HG03196 (cell line): ENCODE data around the gene NPPC.
"Not testable (repeated sequence)": the region's sequence is repeated elsewhere in the genome, so short reads cannot be mapped to it uniquely, and the experiment has no call there.

ENCODE experiments used
- ATAC-seq: cut with Tn5 transposase; IDR thresholded peaks from one replicate; pipeline ENCODE4 v1.9.1; 2021; ENCODE audit not compliant: unreplicated experiment

The NPPC gene

DNA sequence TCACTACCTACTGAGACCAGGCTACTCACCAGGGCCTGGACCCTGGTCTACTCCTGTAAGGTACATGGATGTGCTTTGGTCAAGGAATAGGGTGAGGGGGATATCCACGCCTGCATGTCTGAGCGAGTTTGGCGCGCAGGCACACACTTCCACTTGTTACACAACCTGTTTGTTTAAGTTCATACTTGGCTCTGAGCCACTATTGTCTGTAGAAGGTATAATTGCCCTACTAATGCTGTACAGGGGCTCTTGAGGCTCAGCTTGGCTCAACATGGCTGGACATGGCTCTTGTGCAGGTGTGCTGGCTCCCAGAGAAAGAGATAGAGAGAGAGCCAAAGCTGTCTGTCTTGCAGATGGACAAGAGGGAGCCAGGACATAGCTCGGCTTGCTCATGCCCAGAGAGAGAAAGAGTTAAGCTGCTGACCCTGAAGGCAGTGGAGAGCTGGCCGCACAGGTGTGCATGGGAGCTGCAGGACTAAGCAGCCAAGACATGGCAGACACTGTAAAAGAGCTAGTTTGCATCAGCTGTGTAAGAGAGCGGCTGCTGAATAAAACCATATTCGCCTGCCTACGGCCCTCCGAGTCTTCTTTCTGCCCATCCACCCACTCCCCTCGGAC lies 35.2 kb downstream of the NPPC start:
- ATAC-seq: no peak

DNA sequence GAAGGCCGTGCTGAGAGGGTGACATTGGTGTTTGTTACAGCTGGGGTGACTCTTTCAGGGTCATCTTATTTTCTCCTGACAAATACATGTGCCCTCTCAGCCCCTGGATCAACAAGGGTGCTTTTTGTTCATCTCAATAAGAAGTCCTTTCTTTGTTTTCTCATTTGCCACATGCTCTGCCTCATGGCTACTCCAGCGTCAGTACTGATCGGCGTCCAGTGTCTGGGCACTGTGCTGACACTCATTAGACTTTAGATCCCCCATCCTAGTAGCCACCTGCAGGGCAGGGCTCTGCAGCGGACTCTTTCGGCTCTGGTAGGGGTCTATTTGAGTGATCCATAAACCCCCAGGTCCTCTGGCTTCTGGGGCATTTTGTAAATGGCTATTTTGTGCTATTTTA lies 38.4 kb downstream of the NPPC start:
- no peak for ATAC-seq

GRCh38 chr2:231886071-231886681 lies 40.0 kb downstream of the NPPC start:
- no peak for ATAC-seq

GRCh38 chr2:231884438-231885140 lies 41.6 kb downstream of the NPPC start:
- ATAC-seq: no peak

DNA sequence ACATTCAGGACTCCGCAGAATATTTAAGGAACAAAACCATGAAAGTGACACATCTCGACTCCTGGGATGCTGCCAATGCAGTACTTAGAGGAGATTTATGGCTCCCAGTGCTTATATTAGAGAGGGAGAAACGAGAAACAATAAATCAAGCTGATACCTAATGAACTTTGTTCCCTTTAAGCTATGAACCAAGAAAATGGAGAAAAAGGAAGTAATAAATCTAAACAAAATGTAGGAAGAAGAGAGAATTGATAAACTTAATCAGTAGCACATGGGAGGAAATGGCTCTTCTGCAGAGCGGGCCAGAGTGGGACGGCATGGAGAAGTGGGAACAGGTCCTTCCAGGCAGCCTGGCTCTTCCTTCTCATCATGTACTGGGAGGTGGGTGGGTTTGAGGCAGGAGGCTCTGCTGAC lies 42.7 kb downstream of the NPPC start:
- no peak for ATAC-seq

DNA sequence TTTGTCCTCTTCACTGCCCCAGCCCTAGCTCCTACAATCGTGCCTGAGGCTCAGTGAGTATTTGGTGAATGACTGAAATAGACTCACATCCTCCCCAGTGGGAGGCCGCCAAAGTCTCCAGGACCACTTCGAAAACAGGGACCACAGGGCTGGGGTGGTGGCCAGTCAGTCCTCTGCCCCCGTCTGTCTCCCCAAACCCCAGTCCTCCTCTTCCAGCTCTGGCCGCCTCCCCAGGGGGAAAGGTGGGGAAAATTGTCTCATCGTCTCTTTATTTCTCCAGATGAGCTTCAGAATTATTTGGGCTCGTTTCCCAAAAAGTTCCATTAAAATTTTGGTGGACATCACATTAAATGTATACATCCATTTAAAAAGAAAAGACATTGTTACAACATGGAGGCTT lies 43.5 kb downstream of the NPPC start:
- ATAC-seq: no peak

DNA sequence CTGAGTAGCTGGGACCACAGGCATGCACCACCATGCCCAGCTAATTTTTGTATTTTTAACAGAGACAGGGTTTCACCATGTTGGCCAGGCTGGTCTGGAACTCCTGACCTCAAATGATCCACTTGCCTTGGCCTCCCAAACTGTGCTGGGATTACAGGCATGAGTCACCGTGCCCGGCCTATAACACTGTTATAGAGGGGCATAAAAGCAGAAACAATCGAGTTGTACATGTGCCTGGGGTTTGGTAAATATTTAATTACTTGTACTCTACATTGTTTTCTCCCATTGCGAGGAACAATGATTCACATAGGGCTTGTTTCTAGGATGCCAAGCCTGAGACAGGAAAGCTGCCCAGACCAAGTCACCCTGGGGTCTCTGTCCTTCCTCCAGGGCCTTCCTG lies 45.8 kb downstream of the NPPC start:
- not testable (repeated sequence) for ATAC-seq

DNA sequence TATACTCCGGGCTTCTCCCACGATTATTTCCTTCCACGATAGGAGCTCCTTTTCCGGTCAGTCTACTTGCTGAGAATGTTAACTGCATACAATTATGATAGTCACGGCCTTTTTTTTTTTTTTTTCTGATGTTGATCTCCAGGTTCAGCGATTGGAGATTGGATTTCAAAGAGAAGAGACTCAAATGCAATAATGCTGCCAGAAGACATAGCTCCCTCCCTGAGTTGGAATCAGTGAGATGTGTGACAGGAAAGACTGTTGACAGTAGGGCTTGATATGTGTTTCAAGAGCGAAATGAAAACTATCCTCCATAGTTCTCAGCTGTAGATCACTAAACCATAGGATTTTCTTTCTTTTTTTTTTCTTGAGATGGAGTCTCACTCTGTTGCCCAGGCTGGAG lies 47.0 kb downstream of the NPPC start:
- no peak for ATAC-seq

- ATAC-seq: no peak
Measured at GRCh38 chr2:231877533-231878456, 48.4 kb downstream of the NPPC start.

- no peak for ATAC-seq
Measured at GRCh38 chr2:231874944-231875343, 51.3 kb downstream of the NPPC start.
